ENCODE results near the gene NLN. TPM values are rescaled to one million over a fixed set of nuclear protein-coding genes. Genes with fewer than 3 reads are reported as not detected.

Gene NLN
- total and polyA plus RNA-seq, 2 of the 13 experiments (the other 11 are each of a cell fraction or from before 2014, with no cell fraction given) = 11.9 to 36.7 TPM

- WGBS (ENCODE audit: low lambda C conversion rate) = 88% methylated on average over 2 of the region's 2 CpGs
- no peaks in the 10 kb centered on the region; a peak in 1 of 5 replicates for H3K27me3 ChIP-seq (ENCODE audit: control insufficient read depth in 1 of 2, insufficient read depth in 2 of 2, low read length in 2 of 2)
- BruUV-seq (replicated peaks) = no TSS peak
- no peak overlapping the region for H3K27ac ChIP-seq (ENCODE audit: extremely low read length, insufficient read depth, low read length)
- no peak overlapping the region for H3K9ac ChIP-seq (ENCODE audit: insufficient read depth, low read depth, low read length)
- H3K4me2 ChIP-seq (ENCODE audit: low read depth, low read length) = no peak overlapping the region
- no peaks in the 10 kb centered on the region for H3K9me3 ChIP-seq (ENCODE audit: low read length)
- in situ Hi-C loops (cut with HindIII; ENCODE audit: extremely low pct_ligation_motif_present, low pct_unique_long_range_greater_than_20kb) (no loop called here), intact Hi-C loops (cut with micrococcal nuclease; ENCODE audit: unreplicated experiment) (no loop called here)
- H4K20me1 ChIP-seq (ENCODE audit: insufficient read depth, low read length) = no peaks in the 10 kb centered on the region
- H3K4me1 ChIP-seq (ENCODE audit: insufficient read depth, low read length) = no peaks in the 10 kb centered on the region
- DNase-seq (ENCODE audit: low spot score) = no peak
- no peak overlapping the region for H3K4me3 ChIP-seq (replicated peaks in 1 of 3; ENCODE audit: insufficient read depth in 1 of 3, low read depth in 2 of 3, low read length in 3 of 3)
- POLR2A ChIA-PET = no interaction called here
- CTCF ChIA-PET (ENCODE audit: low intra/inter-chr PET ratio, low total read pairs) = no interaction called here
- H3K36me3 ChIP-seq (replicated peaks in 1 of 2; ENCODE audit: control insufficient read depth in 1 of 2, insufficient read depth in 2 of 2, low read length in 2 of 2) = peaks cover 2 to 14% of the 10 kb centered on the region in 2 experiments; a peak in 3 of 5 replicates
- TF ChIP-seq ZNF354B (CRISPR knock-in tag; IDR thresholded peaks at IDR 0.05) = no peak
- no peak for TF ChIP-seq ZNF674 (CRISPR knock-in tag; IDR thresholded peaks at IDR 0.05; ENCODE audit: low read depth)
- TF ChIP-seq, protein P1, sequence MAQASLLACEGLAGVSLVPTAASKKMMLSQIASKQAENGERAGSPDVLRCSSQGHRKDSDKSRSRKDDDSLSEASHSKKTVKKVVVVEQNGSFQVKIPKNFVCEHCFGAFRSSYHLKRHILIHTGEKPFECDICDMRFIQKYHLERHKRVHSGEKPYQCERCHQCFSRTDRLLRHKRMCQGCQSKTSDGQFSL (CRISPR knock-in tag; IDR thresholded peaks at IDR 0.05) = no peak
- TF ChIP-seq, protein P2, sequence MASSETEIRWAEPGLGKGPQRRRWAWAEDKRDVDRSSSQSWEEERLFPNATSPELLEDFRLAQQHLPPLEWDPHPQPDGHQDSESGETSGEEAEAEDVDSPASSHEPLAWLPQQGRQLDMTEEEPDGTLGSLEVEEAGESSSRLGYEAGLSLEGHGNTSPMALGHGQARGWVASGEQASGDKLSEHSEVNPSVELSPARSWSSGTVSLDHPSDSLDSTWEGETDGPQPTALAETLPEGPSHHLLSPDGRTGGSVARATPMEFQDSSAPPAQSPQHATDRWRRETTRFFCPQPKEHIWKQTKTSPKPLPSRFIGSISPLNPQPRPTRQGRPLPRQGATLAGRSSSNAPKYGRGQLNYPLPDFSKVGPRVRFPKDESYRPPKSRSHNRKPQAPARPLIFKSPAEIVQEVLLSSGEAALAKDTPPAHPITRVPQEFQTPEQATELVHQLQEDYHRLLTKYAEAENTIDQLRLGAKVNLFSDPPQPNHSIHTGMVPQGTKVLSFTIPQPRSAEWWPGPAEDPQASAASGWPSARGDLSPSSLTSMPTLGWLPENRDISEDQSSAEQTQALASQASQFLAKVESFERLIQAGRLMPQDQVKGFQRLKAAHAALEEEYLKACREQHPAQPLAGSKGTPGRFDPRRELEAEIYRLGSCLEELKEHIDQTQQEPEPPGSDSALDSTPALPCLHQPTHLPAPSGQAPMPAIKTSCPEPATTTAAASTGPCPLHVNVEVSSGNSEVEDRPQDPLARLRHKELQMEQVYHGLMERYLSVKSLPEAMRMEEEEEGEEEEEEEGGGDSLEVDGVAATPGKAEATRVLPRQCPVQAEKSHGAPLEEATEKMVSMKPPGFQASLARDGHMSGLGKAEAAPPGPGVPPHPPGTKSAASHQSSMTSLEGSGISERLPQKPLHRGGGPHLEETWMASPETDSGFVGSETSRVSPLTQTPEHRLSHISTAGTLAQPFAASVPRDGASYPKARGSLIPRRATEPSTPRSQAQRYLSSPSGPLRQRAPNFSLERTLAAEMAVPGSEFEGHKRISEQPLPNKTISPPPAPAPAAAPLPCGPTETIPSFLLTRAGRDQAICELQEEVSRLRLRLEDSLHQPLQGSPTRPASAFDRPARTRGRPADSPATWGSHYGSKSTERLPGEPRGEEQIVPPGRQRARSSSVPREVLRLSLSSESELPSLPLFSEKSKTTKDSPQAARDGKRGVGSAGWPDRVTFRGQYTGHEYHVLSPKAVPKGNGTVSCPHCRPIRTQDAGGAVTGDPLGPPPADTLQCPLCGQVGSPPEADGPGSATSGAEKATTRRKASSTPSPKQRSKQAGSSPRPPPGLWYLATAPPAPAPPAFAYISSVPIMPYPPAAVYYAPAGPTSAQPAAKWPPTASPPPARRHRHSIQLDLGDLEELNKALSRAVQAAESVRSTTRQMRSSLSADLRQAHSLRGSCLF (CRISPR knock-in tag; IDR thresholded peaks at IDR 0.05; ENCODE audit: borderline replicate concordance) = no peak
- no peak for TF ChIP-seq ZNF367 (CRISPR knock-in tag; IDR thresholded peaks at IDR 0.05; ENCODE audit: borderline replicate concordance)
- no peak for TF ChIP-seq DNMT3B (CRISPR knock-in tag; conservative IDR thresholded peaks at IDR 0.05)
- TF ChIP-seq ZNF75D (CRISPR knock-in tag; IDR thresholded peaks at IDR 0.05; ENCODE audit: borderline replicate concordance) = no peak
- TF ChIP-seq, protein P3, sequence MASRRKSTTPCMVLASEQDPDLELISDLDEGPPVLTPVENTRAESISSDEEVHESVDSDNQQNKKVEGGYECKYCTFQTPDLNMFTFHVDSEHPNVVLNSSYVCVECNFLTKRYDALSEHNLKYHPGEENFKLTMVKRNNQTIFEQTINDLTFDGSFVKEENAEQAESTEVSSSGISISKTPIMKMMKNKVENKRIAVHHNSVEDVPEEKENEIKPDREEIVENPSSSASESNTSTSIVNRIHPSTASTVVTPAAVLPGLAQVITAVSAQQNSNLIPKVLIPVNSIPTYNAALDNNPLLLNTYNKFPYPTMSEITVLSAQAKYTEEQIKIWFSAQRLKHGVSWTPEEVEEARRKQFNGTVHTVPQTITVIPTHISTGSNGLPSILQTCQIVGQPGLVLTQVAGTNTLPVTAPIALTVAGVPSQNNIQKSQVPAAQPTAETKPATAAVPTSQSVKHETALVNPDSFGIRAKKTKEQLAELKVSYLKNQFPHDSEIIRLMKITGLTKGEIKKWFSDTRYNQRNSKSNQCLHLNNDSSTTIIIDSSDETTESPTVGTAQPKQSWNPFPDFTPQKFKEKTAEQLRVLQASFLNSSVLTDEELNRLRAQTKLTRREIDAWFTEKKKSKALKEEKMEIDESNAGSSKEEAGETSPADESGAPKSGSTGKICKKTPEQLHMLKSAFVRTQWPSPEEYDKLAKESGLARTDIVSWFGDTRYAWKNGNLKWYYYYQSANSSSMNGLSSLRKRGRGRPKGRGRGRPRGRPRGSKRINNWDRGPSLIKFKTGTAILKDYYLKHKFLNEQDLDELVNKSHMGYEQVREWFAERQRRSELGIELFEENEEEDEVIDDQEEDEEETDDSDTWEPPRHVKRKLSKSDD (CRISPR knock-in tag; IDR thresholded peaks at IDR 0.05; ENCODE audit: low read depth) = no peak
- ATAC-seq = no peak; the same call in 2 of the 3 replicates
- no peaks in the 10 kb centered on the region for H3K79me2 ChIP-seq (ENCODE audit: insufficient read depth, low read length)
- no peak overlapping the region for H2AFZ ChIP-seq (ENCODE audit: low read length)
- no peak for FAIRE-seq
Measured at GRCh38 chr5:65766781-65767180, 44.8 kb downstream of the NLN start.

All from HepG2 (cell line).